Esophagus muscularis mucosa (tissue), 4 donors: ENCODE results near the gene PID1.

Experiments used
- CTCF ChIP-seq, 3 experiments: fragments of 200-600 bp in 2 of 3; fragments of 450-650 bp in 1 of 3; sonication (generic) in 2 of 3; IDR thresholded peaks; one replicate each; pipeline ENCODE4 v1.5.1; 2017 to 2019; ENCODE audit warnings: antibody characterized with exemption in 3 of 3, mild to moderate bottlenecking in 2 of 3, moderate library complexity in 1 of 3
- EP300 ChIP-seq: sonication (generic); formaldehyde crosslinking; IDR thresholded peaks from one replicate; pipeline ENCODE4 v1.6.1; 2017; ENCODE audit warnings: antibody characterized with exemption
- POLR2AphosphoS5 ChIP-seq, 2 donors: sonication (generic); formaldehyde crosslinking; IDR thresholded peaks; one replicate each; pipeline ENCODE4 v1.6.1; 2017; ENCODE audit warnings: antibody characterized with exemption in 2 of 2

- no peak for TF ChIP-seq EP300
- no peak for TF ChIP-seq POLR2AphosphoS5 (IDR thresholded peaks at IDR 0.05)
- no peak for TF ChIP-seq CTCF (IDR thresholded peaks at IDR 0.05)
These were observed 189.7 kb downstream of the PID1 start for GRCh38 chr2:229081411-229081810.
